GM23248 (cell line): ENCODE data around the gene EEF2K. TPM values are rescaled to one million over a fixed set of nuclear protein-coding genes. Genes with fewer than 3 reads are reported as not detected.

Experiments used
- DNase-seq: peaks from one replicate; pipeline ENCODE4 v3.0.0-alpha.2; 2015
- H2AFZ ChIP-seq: fragments of 200-600 bp; sonication (generic); 2 replicates; pipeline ENCODE4 v1.6.1; 2016; ENCODE audit warnings: antibody characterized with exemption
- H3F3A ChIP-seq: fragments of 200-600 bp; sonication (generic); 2 replicates; pipeline ENCODE4 v1.6.1; 2016; ENCODE audit warnings: mild to moderate bottlenecking, antibody characterized with exemption, mixed run types; ENCODE audit not compliant: insufficient read depth
- H3K27ac ChIP-seq: fragments of 200-600 bp; sonication (generic); 2 replicates; pipeline ENCODE4 v1.5.1; 2016; ENCODE audit warnings: mild to moderate bottlenecking
- H3K27me3 ChIP-seq: fragments of 200-600 bp; sonication (generic); replicated peaks from 2 replicates; pipeline ENCODE4 v1.6.1; 2016; ENCODE audit warnings: mild to moderate bottlenecking; ENCODE audit not compliant: insufficient read depth
- H3K36me3 ChIP-seq: fragments of 200-600 bp; sonication (generic); 2 replicates; pipeline ENCODE4 v1.6.1; 2016; ENCODE audit warnings: low read depth, mild to moderate bottlenecking
- H3K4me1 ChIP-seq: fragments of 200-600 bp; sonication (generic); 2 replicates; pipeline ENCODE4 v1.6.1; 2016; ENCODE audit warnings: mild to moderate bottlenecking; ENCODE audit not compliant: insufficient read depth
- H3K4me2 ChIP-seq: fragments of 200-600 bp; sonication (generic); one replicate; pipeline ENCODE4 v1.6.1; 2016; ENCODE audit warnings: mild to moderate bottlenecking; ENCODE audit not compliant: unreplicated experiment
- H3K4me3 ChIP-seq: fragments of 200-600 bp; sonication (generic); 2 replicates; pipeline ENCODE4 v1.5.1; 2016; ENCODE audit warnings: mild to moderate bottlenecking
- H3K79me2 ChIP-seq: fragments of 200-600 bp; sonication (generic); 2 replicates; pipeline ENCODE4 v1.6.1; 2016; ENCODE audit warnings: mild to moderate bottlenecking; ENCODE audit not compliant: insufficient read depth
- H3K9ac ChIP-seq: fragments of 200-600 bp; sonication (generic); 2 replicates; pipeline ENCODE4 v1.6.1; 2016; ENCODE audit warnings: mild to moderate bottlenecking
- H3K9me2 ChIP-seq: fragments of 200-600 bp; sonication (generic); 2 replicates; pipeline ENCODE4 v1.6.1; 2016; ENCODE audit warnings: mixed run types, mild to moderate bottlenecking, moderate library complexity; ENCODE audit not compliant: insufficient read depth
- H3K9me3 ChIP-seq: fragments of 200-600 bp; sonication (generic); one replicate; pipeline ENCODE4 v1.6.1; 2017; ENCODE audit warnings: low read depth
- H4K20me1 ChIP-seq: fragments of 200-600 bp; sonication (generic); 2 replicates; pipeline ENCODE4 v1.6.0; 2016; ENCODE audit not compliant: insufficient read depth
- EZH2 ChIP-seq: fragments of 200-600 bp; sonication (generic); IDR thresholded peaks from 2 replicates; pipeline ENCODE4 v1.6.1; 2018; ENCODE audit warnings: antibody characterized with exemption, mild to moderate bottlenecking; ENCODE audit not compliant: insufficient read depth, poor library complexity, severe bottlenecking
- EZH2phosphoT487 ChIP-seq: fragments of 200-600 bp; sonication (generic); IDR thresholded peaks from 2 replicates; pipeline ENCODE4 v1.6.1; 2018; ENCODE audit warnings: antibody characterized with exemption, moderate library complexity, mild to moderate bottlenecking, low read depth; ENCODE audit not compliant: insufficient read depth
- WGBS, 2 experiments: methylation state at CpG; one replicate each; pipeline ENCODE4 v1.1.6; 2015 to 2017; ENCODE audit warnings: low lambda C conversion rate in 2 of 2, low coverage in 1 of 2; ENCODE audit errors: missing lambda C conversion rate in 2 of 2; 5-methylcytosine and 5-hydroxymethylcytosine counted together
- in situ Hi-C: fragments of 300-500 bp; cut with MboI; formaldehyde crosslinking; loops from 2 replicates; pipeline ENCODE4 v1.15.0; 2020
- polyA plus RNA-seq: library from polyadenylated mRNA; unstranded; fragments of >200 nt; fragmentation: Nextera tagmentation; extraction: Ambion mirVana; gene quantifications from 2 replicates; pipeline ENCODE4 v1.2.1, GENCODE V29; 2016
- total RNA-seq: library from RNA; depleted of rRNA; stranded (reverse); fragments of >200 nt; shearing (Covaris generic); gene quantifications from 2 replicates; pipeline ENCODE4 v1.2.3, GENCODE V29; 2014

EEF2K gene
- total and polyA plus RNA-seq, 2 experiments from 2014 or later = 8.7 to 16.6 TPM

DNA sequence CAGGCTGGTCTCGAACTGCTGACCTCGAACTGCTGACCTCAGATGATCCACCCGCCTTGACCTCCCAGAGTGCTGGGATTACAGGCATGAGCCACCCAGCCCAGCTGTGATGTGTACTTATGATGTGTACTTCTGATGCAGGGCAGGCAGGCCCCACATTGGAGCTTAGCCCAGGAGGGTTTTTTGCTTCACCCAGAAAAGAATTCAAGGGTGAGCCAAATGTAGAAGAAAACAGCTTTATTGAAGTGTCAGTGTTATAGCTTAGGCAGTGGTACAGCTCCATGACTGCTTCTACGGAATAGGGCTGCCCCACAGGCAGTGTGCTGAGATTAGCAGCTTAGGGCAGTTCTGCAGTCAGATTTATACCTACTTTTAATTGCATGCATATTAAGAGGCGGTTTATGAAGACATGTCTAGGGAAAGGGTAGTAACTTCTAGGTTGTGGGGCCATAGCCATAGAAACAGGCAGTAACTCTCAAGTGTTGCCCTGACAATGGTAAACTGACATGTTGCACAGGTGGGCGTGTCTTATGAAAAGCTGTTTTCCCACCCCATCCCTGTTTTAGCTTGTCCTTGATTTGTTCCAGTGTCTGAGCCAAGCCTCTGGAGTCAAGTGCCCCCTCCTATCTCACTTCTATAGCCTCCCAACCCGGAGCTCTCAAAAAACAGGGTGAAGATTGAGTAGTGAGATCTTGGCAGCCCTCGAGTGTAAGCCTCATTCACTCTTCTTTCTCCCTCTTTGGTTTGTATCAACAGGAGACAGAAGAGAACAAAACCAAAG lies 67.0 kb downstream of the EEF2K start:
- Histone ChIP-seq H3K79me2 (no peaks in the 10 kb centered on the region), H3K36me3 (peaks cover 29% of the 10 kb centered on the region), H3K4me3 (no peak overlapping the region), H3K27ac (no peak overlapping the region), H3K4me2 (no peak overlapping the region), H3K9ac (no peak overlapping the region), H3K27me3 (no peaks in the 10 kb centered on the region), H3K9me3 (no peaks in the 10 kb centered on the region), H4K20me1 (no peaks in the 10 kb centered on the region), H3K4me1 (no peaks in the 10 kb centered on the region), H3F3A (peaks cover 7% of the 10 kb centered on the region), H3K9me2 (no peaks in the 10 kb centered on the region), H2AFZ (no peak overlapping the region)
- 60 to 62% methylated on average over 8 of the region's 8 CpGs for WGBS, 2 experiments
- TF ChIP-seq EZH2 (no peak), EZH2phosphoT487 (no peak)
- peak; percentile 45 for DNase-seq
- in situ Hi-C loops = no loop called here

DNA sequence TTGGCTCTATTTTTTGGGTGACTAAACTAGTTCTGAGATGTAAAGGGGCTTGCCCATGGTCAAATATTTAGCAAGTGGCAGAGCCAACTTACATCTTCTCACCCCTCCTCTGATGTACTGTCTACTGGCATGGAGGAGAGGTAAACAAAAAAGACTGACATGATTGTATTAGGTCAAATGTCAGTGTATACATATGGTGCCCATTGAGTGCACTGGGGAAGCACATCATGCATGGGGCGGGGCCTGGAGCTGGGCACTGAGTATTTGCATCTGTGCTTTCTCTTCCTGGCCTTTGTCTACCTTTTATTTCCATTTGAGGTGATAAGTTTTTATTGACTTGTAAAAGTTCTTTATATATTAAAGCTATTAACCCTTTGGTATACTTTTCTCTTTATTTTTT lies 68.8 kb downstream of the EEF2K start:
- Histone ChIP-seq H3K4me2 (no peak overlapping the region), H3K9ac (no peak overlapping the region), H2AFZ (no peak overlapping the region), H3K27me3 (no peaks in the 10 kb centered on the region), H3K9me2 (no peaks in the 10 kb centered on the region), H3F3A (peaks cover 7% of the 10 kb centered on the region), H3K36me3 (peaks cover 26% of the 10 kb centered on the region), H3K27ac (no peak overlapping the region), H4K20me1 (no peaks in the 10 kb centered on the region), H3K4me3 (no peak overlapping the region), H3K9me3 (no peaks in the 10 kb centered on the region), H3K79me2 (no peaks in the 10 kb centered on the region), H3K4me1 (no peaks in the 10 kb centered on the region)
- WGBS, 2 experiments = 95 to 96% methylated on average over 1 of the region's 1 CpG
- TF ChIP-seq EZH2 = no peak
- TF ChIP-seq EZH2phosphoT487 = no peak
- DNase-seq = no peak
- in situ Hi-C loops = no loop called here

DNA sequence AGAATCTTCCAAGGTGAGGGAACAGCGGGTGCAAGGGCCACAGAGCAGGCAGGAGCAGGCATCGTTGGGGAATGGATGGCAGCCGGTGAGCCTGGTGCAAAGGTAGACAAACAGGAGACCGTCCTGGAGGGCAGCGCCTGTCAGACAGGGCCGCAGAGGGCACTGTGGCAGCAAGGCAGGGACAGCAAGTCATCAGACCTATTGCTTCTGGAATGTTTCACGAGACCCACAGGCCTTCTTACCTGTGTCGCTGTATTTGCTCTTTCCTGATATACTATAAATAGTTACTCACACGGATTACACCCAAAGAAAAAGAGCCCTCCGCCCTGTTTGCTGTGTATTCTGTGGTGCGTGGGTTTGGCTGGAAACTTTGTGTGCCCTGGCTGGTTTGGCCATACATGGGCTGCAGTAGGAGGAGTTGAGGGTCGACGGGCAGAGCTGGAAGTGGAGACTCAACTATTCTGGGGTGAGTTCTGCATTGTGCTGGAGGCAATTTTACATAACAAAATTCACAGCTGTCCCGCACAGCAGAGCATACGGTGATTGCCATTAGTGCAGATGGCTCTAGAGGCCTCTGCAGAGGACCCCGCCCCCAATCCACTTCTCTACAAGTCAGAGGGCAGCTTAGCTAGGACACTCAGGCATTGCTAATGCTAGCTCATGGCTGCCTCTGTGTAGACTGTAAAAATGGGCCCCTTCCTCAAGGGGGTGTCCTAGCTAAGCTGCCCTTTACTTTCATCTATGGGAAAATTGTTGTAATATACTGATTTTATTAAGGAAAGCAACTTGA lies 72.6 kb downstream of the EEF2K start:
- Histone ChIP-seq H3K4me1 (no peaks in the 10 kb centered on the region), H3F3A (no peaks in the 10 kb centered on the region), H3K4me3 (no peak overlapping the region), H3K27ac (no peak overlapping the region), H3K36me3 (peaks cover 37% of the 10 kb centered on the region), H3K4me2 (no peak overlapping the region), H2AFZ (no peak overlapping the region), H3K27me3 (no peaks in the 10 kb centered on the region), H3K9me2 (no peaks in the 10 kb centered on the region), H3K9ac (no peak overlapping the region), H3K9me3 (no peaks in the 10 kb centered on the region), H4K20me1 (no peaks in the 10 kb centered on the region), H3K79me2 (no peaks in the 10 kb centered on the region)
- WGBS, 2 experiments = 82 to 87% methylated on average over 16 of the region's 16 CpGs
- no peak for DNase-seq
- TF ChIP-seq EZH2 = no peak
- TF ChIP-seq EZH2phosphoT487 = no peak
- in situ Hi-C loops = no loop called here

DNA sequence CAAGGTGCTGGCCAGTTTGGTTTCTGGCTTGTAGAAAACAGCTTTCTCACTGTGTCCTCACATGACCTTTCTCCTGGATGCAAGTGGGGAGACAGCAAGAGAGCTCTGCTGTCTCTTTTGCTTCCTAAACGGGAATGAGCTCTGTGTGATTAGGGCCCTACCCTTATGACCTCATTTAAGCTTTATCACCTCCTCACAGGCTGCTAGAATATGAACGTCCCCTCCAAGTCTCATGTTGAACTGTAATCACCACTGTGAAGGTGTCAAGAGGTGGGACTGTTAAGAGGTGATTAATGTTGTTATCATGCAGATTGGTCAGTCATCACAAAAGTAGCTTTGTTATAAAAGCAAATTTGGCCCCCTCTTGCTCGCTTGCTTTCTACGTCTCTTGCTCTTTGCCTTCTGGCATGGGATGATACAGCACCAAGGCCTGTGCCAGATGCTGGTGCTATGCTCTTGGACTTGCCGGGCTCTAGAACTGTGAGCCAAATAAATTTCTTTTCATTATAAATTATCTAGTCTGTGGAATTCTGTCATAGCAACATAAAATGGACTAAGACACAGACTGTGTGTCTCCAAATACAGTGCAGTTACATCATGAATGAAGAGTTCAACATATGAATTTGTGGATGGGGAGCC lies 76.3 kb downstream of the EEF2K start:
- Histone ChIP-seq H3K9me3 (no peaks in the 10 kb centered on the region), H4K20me1 (no peaks in the 10 kb centered on the region), H2AFZ (no peak overlapping the region), H3K36me3 (peaks cover 44% of the 10 kb centered on the region), H3F3A (no peaks in the 10 kb centered on the region), H3K4me1 (no peaks in the 10 kb centered on the region), H3K9me2 (no peaks in the 10 kb centered on the region), H3K27me3 (no peaks in the 10 kb centered on the region), H3K79me2 (no peaks in the 10 kb centered on the region), H3K27ac (no peak overlapping the region), H3K4me2 (no peak overlapping the region), H3K4me3 (no peak overlapping the region), H3K9ac (no peak overlapping the region)
- in situ Hi-C loops = no loop called here
- DNase-seq = no peak
- TF ChIP-seq EZH2 (no peak), EZH2phosphoT487 (no peak)
- WGBS, 2 experiments = 78 to 79% methylated on average over 5 of the region's 5 CpGs
